ENCODE data around the gene HMCN1. TPM values are rescaled to one million over a fixed set of nuclear protein-coding genes. Genes with fewer than 3 reads are reported as not detected.

The HMCN1 gene
- total and polyA plus RNA-seq, 2 experiments from 2014 or later = 1.6 to 8.7 TPM

GRCh38 chr1:186125035-186125434, 390.8 kb downstream of the HMCN1 start:
- Mint-ChIP-seq H3K9me3 (no peaks in the 10 kb centered on the region), H3K4me3 (no peak overlapping the region), H3K27me3 (ENCODE audit: insufficient read depth, low read depth, poor library complexity) (peaks cover 2% of the 10 kb centered on the region), H3K36me3 (ENCODE audit: low read depth) (no peaks in the 10 kb centered on the region), H3K27ac (no peak overlapping the region), H3K4me1 (no peaks in the 10 kb centered on the region)
- Histone ChIP-seq H3K4me1 (ENCODE audit: insufficient read depth) (no peaks in the 10 kb centered on the region), H3K36me3 (ENCODE audit: insufficient read depth) (no peaks in the 10 kb centered on the region), H3K9me2 (ENCODE audit: insufficient read depth) (no peaks in the 10 kb centered on the region), H3F3A (replicated peaks; ENCODE audit: low read depth) (no peaks in the 10 kb centered on the region), H4K20me1 (replicated peaks; ENCODE audit: insufficient read depth) (no peaks in the 10 kb centered on the region), H3K27ac (ENCODE audit: low read depth) (no peak overlapping the region), H3K79me2 (replicated peaks; ENCODE audit: insufficient read depth) (no peaks in the 10 kb centered on the region), H2AFZ (no peak overlapping the region), H3K4me3 (no peak overlapping the region), H3K4me2 (no peak overlapping the region), H3K27me3 (ENCODE audit: insufficient read depth) (no peaks in the 10 kb centered on the region)
- ATAC-seq (no peak), DNase-seq (ENCODE audit: low spot score) (no peak)
- TF ChIP-seq EZH2 (IDR thresholded peaks at IDR 0.05; ENCODE audit: low read depth, unreplicated experiment) (no peak), ZNF462 (CRISPR knock-in tag; IDR thresholded peaks at IDR 0.05) (no peak), NANOG (IDR thresholded peaks at IDR 0.05; ENCODE audit: borderline replicate concordance) (no peak)

- H3K27ac Mint-ChIP-seq = no peak overlapping the region
- DNase-seq (ENCODE audit: low spot score) (no peak), ATAC-seq (no peak)
- no peaks in the 10 kb centered on the region for H3K36me3 Mint-ChIP-seq (ENCODE audit: low read depth)
- Histone ChIP-seq H3K27me3 (ENCODE audit: insufficient read depth) (no peaks in the 10 kb centered on the region), H3K36me3 (ENCODE audit: insufficient read depth) (no peaks in the 10 kb centered on the region), H3K4me3 (no peak overlapping the region), H3K9me2 (ENCODE audit: insufficient read depth) (no peaks in the 10 kb centered on the region), H3F3A (replicated peaks; ENCODE audit: low read depth) (no peaks in the 10 kb centered on the region), H3K79me2 (replicated peaks; ENCODE audit: insufficient read depth) (no peaks in the 10 kb centered on the region), H3K27ac (ENCODE audit: low read depth) (no peak overlapping the region), H4K20me1 (replicated peaks; ENCODE audit: insufficient read depth) (no peaks in the 10 kb centered on the region), H3K4me1 (ENCODE audit: insufficient read depth) (no peaks in the 10 kb centered on the region), H3K4me2 (no peak overlapping the region), H2AFZ (no peak overlapping the region)
- H3K4me3 Mint-ChIP-seq = no peak overlapping the region
- H3K9me3 Mint-ChIP-seq = no peaks in the 10 kb centered on the region
- no peak for TF ChIP-seq JUNB (IDR thresholded peaks at IDR 0.05; ENCODE audit: unreplicated experiment)
- no peak for TF ChIP-seq ETS1 (IDR thresholded peaks at IDR 0.05)
- TF ChIP-seq ZNF114 (CRISPR knock-in tag; IDR thresholded peaks at IDR 0.05) = no peak
- no peak for TF ChIP-seq STAT1 (IDR thresholded peaks at IDR 0.05; ENCODE audit: unreplicated experiment)
- no peak for TF ChIP-seq NANOG (IDR thresholded peaks at IDR 0.05; ENCODE audit: borderline replicate concordance)
- H3K27me3 Mint-ChIP-seq (ENCODE audit: insufficient read depth, low read depth, poor library complexity) = peaks cover 2% of the 10 kb centered on the region
- H3K4me1 Mint-ChIP-seq = no peaks in the 10 kb centered on the region
Observed at GRCh38 chr1:186125511-186125910, 391.3 kb downstream of the HMCN1 start.
